NB4 (cell line): ENCODE data around the gene INF2.

Experiments
- CTCF ChIP-seq: IDR thresholded peaks from one replicate; pipeline ENCODE4 v1.5.1; 2012; ENCODE audit warnings: low read depth, low read length
- MYC ChIP-seq: IDR thresholded peaks from 2 replicates; pipeline ENCODE4 v1.6.1; 2011; ENCODE audit warnings: low read depth, low read length
- POLR2A ChIP-seq: IDR thresholded peaks from 2 replicates; pipeline ENCODE4 v1.6.1; 2011; ENCODE audit warnings: mild to moderate bottlenecking; ENCODE audit not compliant: insufficient read length; ENCODE audit errors: extremely low read depth

- TF ChIP-seq CTCF (no peak), POLR2A (no peak), MYC (no peak)
Observed at GRCh38 chr14:104770072-104770579, 80.7 kb downstream of the INF2 start.
